KOPT-K1 (cell line): ENCODE results near the gene FOXN1.
"Not testable (repeated sequence)": the region's sequence is repeated elsewhere in the genome, so short reads cannot be mapped to it uniquely, and the experiment has no call there.

Experiments
- H3K27ac ChIP-seq: fragments of 200-600 bp; sonication (generic); 2 replicates; pipeline ENCODE4 v1.5.1; 2016; ENCODE audit warnings: antibody characterized with exemption, mild to moderate bottlenecking, low read depth, low read length; ENCODE audit not compliant: poor library complexity, severe bottlenecking
- H3K36me3 ChIP-seq: fragments of 200-600 bp; sonication (generic); 2 replicates; pipeline ENCODE4 v1.5.1; 2017; ENCODE audit warnings: antibody characterized with exemption, mild to moderate bottlenecking, low read length, moderate library complexity; ENCODE audit not compliant: insufficient read depth
- H3K9me3 ChIP-seq: fragments of 200-600 bp; sonication (generic); 2 replicates; pipeline ENCODE4 v1.5.1; 2017; ENCODE audit warnings: antibody characterized with exemption, low read length, mild to moderate bottlenecking; ENCODE audit not compliant: insufficient read depth, poor library complexity, severe bottlenecking

FOXN1 gene

DNA sequence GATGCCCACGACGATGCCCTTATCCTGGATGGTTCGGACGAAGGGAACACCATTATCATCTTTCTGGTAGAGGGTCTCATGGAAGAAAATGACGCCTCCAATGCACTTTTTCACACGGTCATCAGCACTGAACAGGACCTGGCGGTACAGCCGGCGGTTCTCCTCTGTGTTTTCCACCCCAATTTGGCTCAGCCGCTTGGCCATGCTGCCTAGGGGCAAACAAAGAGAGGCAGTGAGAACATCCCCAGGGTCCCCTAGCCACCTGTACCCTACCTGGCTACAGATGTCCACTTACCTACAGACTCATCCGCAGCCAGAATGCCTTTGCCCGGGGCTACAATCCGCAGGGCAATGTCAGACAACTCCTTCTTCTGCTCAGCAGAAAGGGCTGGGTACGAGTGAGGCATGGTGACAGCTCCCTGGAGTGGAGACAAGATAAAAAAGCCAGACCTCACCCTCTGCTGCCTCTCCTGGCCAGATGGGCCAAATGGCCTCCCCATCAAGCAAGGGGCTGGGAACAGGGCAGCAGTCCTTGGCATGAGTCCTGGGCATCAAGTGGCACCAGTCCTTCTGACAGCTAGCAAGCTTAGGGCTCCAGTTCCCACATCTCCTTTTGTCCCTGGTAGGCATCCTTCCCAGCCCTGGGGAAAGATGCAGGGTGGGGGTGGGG, 69.1 kb downstream of the FOXN1 start:
- H3K9me3 ChIP-seq: no peaks in the 10 kb centered on the region

DNA sequence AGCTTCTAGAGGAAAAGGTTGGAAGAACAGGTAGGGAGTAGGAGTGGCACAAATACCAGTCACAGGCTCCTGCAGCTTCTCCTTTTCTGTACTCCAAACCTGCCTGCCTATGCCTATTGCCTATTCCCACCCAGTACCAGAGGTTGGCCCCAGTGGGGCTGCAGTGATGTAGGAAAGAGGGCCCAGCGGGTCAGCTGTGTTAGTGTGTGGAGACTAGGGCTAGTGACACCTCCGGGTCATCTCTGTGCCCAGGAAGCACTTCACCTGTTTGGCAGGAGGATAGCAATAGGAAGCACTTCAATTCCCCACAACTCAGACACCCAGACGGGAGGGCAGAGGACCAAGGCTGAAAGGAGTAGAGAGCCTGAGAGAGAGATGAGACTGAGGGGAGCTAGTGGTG, 69.9 kb downstream of the FOXN1 start:
- H3K9me3 ChIP-seq, H3K27ac ChIP-seq: not testable (repeated sequence)
- H3K36me3 ChIP-seq: peaks cover 66% of the 10 kb centered on the region

More for the DNA sequence above, 69.1 kb downstream of the FOXN1 start:
- Histone ChIP-seq H3K36me3 (peaks cover 58% of the 10 kb centered on the region), H3K27ac (no peak overlapping the region)

DNA sequence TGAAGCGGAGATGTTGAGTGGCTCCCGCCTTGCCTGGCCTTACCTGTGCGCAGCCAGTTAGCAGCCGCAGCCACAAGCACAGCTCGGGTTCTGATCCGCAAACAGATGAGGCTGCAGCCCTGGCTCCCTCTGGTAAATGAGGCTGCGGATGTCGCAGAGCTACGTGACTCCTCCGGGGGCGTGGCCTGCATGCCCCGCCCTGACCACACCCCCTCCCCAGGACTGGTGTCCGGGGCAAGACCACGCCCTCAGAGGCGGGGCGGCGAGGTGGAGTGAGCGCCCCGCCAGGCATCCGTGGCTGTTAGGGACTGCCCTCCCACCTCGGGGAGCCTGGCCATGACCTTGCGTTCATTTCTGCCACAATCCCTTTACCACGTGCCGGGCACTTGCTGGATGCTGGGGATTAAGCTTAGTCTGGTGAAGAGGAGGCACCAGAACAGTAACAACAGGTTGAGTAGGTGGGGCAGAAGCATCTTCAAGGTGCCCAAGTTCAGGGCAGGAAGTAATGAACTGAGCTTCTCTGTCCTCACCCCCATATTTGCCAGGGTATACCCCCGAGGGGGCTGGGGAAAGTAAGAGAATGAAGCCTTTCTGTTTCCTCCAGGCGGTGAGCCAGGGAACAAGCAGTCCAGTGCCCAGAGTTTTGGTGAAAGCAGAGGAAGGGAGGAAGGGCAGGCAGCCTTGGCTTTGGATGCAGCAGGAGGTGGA, 70.8 kb downstream of the FOXN1 start, which contains the start of gene ALDOC:
TSS of gene ALDOC (minus strand) at position 138 of the 708 bp plus-strand sequence. CDS start 1,363 bp downstream, outside the sequence.
- H3K9me3 ChIP-seq: no peaks in the 10 kb centered on the region
- peak within 1 kb of the TSS; percentile 41 for H3K27ac ChIP-seq
- H3K36me3 ChIP-seq: peaks cover 72% of the 10 kb centered on the region

DNA sequence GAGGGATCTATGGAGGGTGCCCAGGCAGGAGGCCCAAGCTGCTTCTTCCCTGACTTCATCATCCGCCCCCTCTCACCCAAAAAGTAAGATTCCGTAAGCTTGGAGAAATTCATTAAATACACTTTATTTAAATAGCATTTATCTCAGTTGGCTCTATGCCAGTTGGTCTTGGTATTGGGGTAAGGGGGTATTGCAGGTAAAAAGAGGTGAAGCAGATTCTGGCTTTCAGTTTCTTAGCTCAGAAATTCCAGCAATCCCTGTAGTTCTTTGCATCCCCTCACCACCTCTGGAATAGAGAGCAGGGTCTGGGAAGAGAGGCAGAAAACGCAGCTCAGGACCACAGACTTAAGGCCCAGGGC, 71.3 kb downstream of the FOXN1 start:
- H3K27ac ChIP-seq: peak overlapping the region; percentile 41
- no peaks in the 10 kb centered on the region for H3K9me3 ChIP-seq
- peaks cover 77% of the 10 kb centered on the region for H3K36me3 ChIP-seq

DNA sequence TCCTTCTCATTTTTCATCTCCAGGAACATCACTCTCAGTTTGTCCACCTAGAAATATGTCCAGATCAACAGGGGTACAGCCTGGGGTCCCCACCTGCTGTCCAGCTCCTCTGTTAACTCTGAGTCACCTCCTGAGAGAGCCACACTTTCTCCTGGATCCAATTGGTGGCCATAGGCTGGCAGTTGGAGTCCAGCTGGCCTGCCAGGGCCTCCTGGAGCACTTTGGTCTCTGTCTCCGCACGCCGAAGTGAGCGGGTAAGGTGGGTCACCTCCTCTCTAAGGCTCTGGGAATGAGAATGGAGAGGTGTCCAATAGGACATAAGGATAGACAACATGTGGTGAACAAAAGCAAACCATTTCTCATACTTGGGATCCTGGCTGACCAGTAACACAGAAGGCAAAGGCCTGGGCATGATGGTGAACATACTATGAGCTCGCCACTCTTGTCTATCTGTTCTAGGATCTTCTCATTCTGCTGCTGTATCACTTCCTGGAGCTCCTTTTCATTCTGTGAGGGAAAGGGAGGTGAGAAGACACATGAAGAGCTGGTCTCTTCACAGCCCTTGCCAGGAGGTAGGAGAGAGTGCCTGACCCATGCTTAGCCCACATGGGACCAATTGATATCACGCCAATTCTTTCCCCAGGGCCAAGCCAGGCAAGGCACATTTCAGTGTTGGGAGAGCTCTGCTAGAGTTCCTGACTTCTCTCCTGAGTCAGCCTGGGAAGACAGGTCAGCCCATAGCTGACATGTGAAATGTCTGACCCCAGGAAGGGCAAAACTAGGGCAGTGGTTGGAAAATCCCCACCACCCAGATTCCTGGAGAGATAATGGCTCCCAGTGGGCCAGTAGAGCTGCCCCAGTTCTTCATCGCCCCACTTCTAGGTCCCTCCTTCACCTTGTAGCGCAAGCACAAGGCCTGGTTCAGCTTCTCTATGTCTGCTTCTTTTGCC, 72.4 kb downstream of the FOXN1 start:
- Histone ChIP-seq H3K36me3 (peaks cover 81% of the 10 kb centered on the region), H3K9me3 (no peaks in the 10 kb centered on the region), H3K27ac (no peak overlapping the region)

DNA sequence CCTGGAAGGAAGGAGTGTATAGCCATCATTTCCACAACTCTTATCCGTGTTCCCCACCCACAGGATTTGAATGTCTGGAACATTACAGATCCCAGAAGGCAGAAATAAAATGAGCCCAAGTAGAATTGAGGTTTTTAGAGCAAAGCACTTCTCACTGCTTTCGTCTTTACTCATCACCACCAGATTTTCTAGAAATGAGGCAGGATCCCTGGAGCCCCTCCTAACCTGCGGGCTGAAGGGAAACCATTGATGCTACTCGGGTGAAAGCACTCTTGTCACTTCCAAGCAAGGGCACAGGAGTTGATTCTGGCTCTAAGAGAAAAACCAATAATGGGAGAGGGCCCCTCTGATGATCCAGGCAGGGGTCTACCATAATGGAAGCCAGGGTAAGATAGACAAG, 73.4 kb downstream of the FOXN1 start:
- H3K27ac ChIP-seq: no peak overlapping the region
- peaks cover 81% of the 10 kb centered on the region for H3K36me3 ChIP-seq
- H3K9me3 ChIP-seq: no peaks in the 10 kb centered on the region

DNA sequence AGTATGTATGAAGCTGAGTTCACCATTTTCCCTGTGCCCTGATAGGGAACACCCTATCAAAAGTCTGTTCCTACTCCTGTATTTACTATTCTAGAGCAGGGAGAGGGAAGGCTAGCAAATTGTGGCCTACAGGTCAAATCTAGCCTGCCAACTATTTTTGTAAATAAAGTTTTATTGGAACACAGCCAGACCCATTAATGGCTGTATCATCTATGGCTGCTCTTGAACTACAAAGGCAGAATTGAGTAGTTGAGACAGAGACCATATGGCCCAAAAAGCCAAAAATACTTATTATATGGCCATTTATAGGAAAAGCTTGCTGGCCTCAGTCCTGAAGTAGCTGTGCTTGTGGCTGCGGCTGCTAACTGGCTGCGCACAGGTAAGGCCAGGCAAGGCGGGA, 74.8 kb downstream of the FOXN1 start:
- Histone ChIP-seq H3K9me3 (no peaks in the 10 kb centered on the region), H3K36me3 (peaks cover 88% of the 10 kb centered on the region), H3K27ac (no peak overlapping the region)

DNA sequence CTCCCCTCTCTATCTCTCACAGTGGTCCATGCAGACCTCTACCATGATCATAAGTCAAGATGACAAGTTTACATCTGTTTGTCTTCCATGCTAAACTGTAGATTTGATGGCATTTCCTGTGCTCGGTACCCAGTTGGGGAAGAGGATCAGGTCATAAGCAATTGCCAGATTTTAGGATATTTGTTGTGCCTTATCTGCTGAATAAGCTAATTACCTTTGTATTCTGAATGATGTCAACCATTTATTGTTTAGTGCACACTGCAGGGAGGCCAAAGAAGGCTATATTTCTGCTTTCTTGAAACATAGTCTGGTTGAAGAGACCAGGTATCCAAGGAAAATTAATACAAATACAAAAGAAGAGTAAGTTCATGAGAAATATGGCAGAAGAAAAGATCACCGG, 76.4 kb downstream of the FOXN1 start:
- Histone ChIP-seq H3K27ac (no peak overlapping the region), H3K36me3 (peaks cover 97% of the 10 kb centered on the region), H3K9me3 (no peaks in the 10 kb centered on the region)

DNA sequence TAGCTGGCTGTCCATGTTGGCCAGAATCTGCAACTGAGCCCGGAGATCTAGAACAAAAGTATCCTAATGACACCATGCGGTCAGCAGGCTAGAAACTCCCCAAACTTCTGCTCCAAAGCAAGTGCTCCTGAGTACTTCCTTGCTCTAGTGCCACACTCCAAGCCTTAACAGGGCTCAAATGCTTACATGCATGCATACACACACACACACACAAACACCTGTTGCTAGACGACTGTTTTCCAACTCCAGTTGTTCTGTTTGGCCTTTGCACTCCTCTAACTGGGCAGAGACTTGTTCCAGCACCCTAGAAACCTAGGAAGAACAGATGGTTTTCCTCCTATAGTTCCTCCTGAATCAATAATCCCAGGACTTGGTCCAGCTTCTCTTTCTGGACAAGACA, 78.3 kb downstream of the FOXN1 start:
- Histone ChIP-seq H3K27ac (no peak overlapping the region), H3K36me3 (peaks cover 97% of the 10 kb centered on the region), H3K9me3 (no peaks in the 10 kb centered on the region)

DNA sequence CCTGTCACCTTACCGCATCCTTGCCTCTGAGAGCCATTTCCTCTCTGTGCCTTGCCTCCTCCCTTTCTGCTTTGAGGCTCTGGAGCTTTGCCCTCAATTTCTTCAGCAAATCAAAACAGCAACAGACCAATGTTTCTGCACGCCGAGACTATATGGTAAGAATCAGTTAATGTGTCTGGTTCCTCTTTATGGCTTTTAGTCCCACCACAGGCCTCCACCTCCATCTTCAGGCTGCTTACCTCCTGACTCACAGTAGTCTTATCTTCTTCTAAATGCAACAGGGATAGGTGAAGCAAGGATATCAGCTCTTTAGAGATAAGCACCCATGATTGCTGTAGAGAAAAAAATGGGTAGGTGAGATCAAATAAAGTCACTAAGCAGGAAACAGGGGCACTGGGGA, 79.7 kb downstream of the FOXN1 start:
- no peak overlapping the region for H3K27ac ChIP-seq
- H3K9me3 ChIP-seq: no peaks in the 10 kb centered on the region
- peaks cover 97% of the 10 kb centered on the region for H3K36me3 ChIP-seq
